ENCODE data around the gene RPL19.

The RPL19 gene

GRCh38 chr17:39199820-39200069, 338 bp upstream of the RPL19 start:
- DNase-seq = peak; percentile 94

GRCh38 chr17:39200957-39201510, 951 bp downstream of the RPL19 start:
- DNase-seq = peak; percentile 9

DNA sequence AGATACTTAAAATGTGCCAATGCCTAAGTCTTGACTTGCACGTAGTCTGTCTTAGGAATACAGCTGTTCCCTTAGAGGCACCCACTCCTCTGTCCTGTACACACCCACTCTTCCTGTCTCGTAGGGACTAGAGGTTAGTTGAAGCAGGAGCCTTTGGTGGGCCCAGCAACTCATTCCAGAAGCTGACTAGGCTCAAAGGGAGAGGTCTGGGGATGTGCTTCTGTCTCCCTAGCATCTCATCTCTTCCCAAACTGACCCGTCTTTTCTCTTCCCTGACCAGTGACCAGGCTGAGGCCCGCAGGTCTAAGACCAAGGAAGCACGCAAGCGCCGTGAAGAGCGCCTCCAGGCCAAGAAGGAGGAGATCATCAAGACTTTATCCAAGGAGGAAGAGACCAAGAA, 4.2 kb downstream of the RPL19 start:
- DNase-seq = no peak

DNA sequence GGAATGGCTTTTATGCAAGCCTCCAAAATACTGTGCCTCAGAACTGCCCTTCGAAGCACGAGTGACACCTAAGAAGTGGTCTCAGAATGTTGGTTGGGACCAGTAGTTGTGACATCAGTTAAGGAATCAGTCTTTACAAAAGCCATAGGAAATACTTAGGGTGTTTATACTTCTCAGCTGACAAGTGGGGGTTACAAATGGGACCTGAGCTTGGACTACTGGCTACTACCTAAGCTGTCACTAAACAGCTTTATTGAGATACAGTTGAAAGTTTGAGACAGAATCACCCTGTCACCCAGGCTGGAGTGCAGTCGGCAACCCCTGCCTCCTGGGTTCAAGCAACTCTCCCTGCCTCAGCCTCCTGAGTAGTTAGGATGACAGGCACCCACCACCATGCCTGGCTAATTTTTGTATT, 5.0 kb downstream of the RPL19 start:
- no peak for DNase-seq

DNA sequence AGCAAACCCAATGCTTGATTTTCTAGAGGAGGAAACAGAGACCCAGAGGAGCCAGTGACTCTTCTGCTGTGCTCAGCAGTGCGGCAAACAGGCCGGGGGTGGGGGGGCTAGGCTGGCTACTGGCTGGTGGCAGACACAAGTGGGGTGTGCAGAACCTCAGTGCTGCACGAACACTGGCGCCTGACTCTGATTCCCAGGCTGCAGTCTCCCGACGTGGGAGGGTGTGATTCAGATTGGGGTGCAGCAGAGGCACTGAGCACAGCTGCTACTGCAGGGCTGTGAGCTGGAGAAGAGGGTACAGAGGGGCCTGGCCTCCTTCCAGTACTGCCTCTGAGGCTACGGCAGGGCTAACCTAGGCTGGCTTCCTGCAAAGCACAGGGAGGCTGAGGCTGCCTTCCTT, 8.1 kb downstream of the RPL19 start:
- peak; percentile 29 for DNase-seq

- DNase-seq = peak; percentile 62
Measured at GRCh38 chr17:39208893-39209292, 8.8 kb downstream of the RPL19 start.

- peak; percentile 87 for DNase-seq
Measured at GRCh38 chr17:39209317-39210092, 9.4 kb downstream of the RPL19 start.

- peak; percentile 27 for DNase-seq
Measured at GRCh38 chr17:39210093-39210434, 10.0 kb downstream of the RPL19 start.

DNA sequence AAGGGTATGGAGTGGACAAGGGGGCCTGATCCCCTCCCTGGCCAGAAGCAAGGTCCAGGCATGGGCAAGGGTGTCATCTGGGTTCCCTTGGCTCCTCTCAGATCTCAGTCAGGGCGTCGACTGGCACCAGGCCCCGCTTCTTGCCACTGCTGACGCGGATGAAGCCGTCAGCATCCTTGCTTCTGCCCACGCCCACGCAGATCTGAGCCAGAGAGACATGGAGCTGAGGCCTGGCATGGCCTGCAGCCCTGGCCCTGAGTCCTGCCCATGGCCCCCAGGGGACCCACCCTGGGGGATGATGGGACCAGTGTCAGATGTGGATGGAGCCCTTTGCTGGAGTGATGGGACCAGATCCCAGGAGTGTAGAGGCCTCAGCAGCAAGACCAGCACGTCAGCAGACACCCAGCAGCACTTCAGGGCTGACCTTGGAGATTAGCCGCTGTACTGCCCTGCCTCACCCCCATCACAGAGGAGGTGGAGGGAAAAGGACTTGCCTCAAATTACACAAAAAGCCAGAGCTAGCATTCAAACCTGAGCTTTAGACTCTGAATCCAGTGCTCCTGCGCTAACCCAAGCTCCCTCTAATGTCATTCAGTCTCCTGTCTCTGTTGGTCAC, 12.2 kb downstream of the RPL19 start:
- DNase-seq = peak; percentile 17

- peak; percentile 20 for DNase-seq
Measured at GRCh38 chr17:39212841-39213480, 12.9 kb downstream of the RPL19 start.

DNA sequence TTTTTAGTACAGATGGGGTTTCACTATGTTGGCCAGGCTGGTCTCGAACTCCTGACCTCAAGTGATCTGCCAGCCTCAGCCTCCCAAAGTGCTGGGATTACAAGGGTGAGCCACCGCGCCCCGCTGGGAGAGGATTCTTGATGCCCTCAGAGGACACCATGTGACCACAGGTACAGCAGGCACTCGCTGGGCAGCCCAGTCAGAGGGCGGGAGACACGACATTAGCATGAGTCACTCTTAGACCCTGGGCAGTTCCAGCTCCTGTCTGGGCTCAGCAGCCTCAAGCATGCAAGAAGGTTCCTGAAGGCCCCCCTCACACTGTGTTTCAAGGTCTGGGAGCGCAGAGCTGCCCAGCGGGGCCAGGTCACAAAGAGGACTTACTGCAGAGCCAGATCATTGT, 13.8 kb downstream of the RPL19 start:
- peak; percentile 12 for DNase-seq

GRCh38 chr17:39217734-39218369, 17.8 kb downstream of the RPL19 start:
- DNase-seq = no peak

DNA sequence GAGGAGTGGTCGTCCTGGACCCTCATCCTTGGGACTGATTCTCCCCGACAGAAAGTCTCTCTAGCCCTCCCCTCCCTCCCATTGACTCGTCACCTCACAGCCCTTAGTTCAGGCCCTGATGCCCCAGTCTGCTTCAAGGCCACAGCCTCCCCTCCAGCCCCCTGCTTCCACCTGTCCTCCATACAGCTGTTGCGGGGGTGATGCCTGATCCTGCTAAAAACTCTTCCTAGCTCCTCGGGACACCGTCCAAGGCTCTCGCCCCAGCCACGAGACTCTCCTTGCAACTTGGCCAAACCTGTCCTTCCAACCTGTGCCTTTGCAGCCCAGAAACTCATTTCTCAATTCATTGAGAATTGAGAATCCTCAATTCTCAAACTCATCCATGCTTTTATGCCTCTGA, 18.8 kb downstream of the RPL19 start:
- DNase-seq = peak; percentile 19

GRCh38 chr17:39219647-39220154, 19.6 kb downstream of the RPL19 start:
- peak; percentile 60 for DNase-seq

GRCh38 chr17:39221572-39221971, 21.5 kb downstream of the RPL19 start:
- DNase-seq = no peak

- DNase-seq = no peak
Measured at GRCh38 chr17:39222151-39222550, 22.1 kb downstream of the RPL19 start.

DNA sequence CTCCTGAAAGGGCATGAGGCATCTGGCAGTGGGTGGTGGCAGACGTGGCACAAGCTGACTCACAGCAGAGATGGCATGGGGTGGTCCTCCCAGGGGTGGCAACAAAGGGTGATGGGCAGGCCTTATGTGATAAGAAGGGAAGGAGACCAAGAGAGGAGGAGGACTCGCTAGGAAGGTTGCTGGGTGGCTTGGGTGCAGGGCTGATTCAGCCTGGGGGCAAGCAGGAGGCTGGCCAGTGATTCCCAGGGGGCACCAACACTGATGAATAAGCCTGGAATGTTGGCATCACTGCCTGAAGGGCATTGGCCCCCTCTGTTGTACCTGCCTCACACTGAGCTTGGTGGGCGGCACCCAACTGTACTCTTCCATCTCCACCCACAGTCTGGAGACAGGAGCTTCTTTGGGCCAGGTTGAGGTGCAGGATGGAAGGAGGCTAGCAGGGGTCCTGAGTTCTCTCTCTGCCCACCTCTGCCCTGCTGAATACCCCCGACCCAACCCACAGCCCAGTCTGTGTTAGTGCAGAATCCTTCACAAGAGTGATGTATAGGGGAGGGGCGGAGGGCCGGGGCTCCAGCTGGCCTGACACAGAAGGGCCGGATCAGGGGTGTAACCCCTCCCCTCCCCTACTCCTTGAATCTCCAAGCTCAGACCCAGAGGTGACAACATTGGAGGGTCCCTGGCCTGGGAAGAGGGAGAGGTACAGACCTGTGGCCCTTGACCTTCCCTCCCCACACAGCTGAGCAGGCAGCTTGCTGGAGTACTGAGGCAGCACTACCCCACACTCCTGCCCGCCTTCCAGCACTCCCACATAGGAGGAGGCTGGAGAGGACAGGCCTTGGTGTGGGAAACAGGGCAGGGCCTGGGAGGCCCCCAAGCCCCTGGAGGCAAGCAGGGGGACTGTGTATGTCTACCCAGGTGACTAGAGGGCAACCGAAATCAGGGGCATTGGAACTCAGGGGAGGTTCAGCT, 23.1 kb downstream of the RPL19 start:
- no peak for DNase-seq

DNA sequence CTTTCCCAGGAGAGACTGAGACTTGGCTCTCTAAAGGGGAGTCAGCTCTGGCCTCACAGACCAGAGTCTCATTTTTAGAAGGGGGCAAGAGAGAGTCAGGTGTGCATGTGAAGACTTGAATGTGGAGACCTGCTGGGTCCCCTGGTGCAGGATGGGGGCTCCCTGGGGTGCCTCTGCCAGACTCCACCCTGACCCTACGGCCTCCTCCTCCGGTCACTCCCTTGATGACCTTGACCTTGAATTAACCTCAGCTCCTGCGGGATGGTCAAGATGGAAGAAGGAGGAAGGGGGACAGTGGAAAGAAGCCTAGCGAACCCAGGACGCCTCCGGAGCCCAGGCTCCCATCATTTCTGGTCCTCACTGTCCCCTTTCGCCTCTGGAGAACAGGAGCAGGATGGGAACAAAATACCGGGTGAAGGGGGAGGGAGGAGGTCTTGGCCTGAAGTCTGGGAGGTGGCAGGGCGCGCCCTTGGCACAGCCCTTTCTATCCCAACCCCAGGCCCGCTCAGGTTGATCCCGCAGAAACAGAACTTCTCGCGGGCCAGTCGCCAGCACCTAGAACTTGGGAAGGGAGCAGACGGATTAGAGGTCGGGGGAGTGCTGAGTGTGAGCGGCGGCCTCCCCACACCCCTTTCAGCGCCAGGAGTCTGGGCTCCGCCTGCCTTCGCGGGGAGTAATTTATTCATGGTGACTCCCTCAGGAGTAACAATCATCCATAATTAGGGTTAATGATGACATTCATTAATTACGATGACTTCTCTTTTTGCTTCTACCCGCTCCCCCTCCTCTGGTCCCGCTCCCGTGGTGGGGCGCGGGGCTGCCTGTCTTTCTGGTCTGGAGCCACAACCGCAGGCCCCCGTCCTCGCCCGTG, 24.1 kb downstream of the RPL19 start:
- DNase-seq = no peak

GRCh38 chr17:39224778-39225307, 24.8 kb downstream of the RPL19 start:
- no peak for DNase-seq

- DNase-seq = no peak
Measured at GRCh38 chr17:39225308-39225958, 25.4 kb downstream of the RPL19 start, which contains the start of gene STAC2. TSS of gene STAC2 (minus strand) at chr17:39225945. CDS start at chr17:39225502, 443 bp downstream.
